ENCODE results near the gene EEFSEC.

Gene EEFSEC

DNA sequence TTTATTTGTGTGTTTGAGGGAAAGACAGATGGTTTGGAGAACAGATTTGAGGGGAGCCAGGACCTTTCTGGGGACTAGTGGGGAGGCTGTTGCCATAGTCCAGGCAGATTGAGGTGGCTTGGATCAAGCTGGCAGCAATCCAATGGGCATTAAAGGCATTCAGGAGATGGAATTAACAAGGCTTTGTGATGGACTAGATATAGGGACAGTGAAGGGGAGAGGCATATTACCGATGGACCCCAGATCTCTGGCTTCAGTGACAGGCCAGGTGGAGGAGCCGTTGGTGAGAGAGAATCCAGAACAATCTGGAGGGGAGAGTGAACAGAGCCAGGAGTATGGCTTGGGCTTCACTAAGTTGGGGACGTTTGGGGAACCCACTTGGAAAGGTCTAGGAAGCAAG, 124.8 kb downstream of the EEFSEC start:
- Histone ChIP-seq H3K79me1 (ENCODE audit: low read length) (no peaks in the 10 kb centered on the region), H3K4me1 (ENCODE audit: control insufficient read depth, low read depth, low read length) (peaks cover 6% of the 10 kb centered on the region), H3K36me3 (ENCODE audit: control insufficient read depth, insufficient read depth, low read length) (no peaks in the 10 kb centered on the region), H3K18ac (ENCODE audit: low read length) (no peak overlapping the region), H3K27me3 (ENCODE audit: insufficient read depth, low read length, poor library complexity) (no peaks in the 10 kb centered on the region), H2BK120ac (ENCODE audit: low read depth, low read length) (no peak overlapping the region), H2BK5ac (ENCODE audit: low read length) (no peak overlapping the region), H3K27ac (ENCODE audit: low read depth, low read length) (no peak overlapping the region), H3K23ac (ENCODE audit: low read length) (no peak overlapping the region), H2AK5ac (ENCODE audit: low read length) (no peak overlapping the region), H3K4me2 (ENCODE audit: low read length) (no peak overlapping the region), H4K8ac (ENCODE audit: low read depth, low read length) (no peak overlapping the region), H3K56ac (ENCODE audit: low read length) (no peak overlapping the region), H3K79me2 (ENCODE audit: control insufficient read depth, insufficient read depth, low read length) (no peaks in the 10 kb centered on the region), H3K9ac (ENCODE audit: low read length) (no peak overlapping the region), H3K4ac (ENCODE audit: low read depth, low read length) (no peak overlapping the region), H3K4me3 (ENCODE audit: low read length) (no peak overlapping the region), H2BK15ac (replicated peaks; ENCODE audit: low read depth) (no peak overlapping the region), H4K5ac (ENCODE audit: low read length) (no peak overlapping the region)
- no CpG with 5 or more reads among the region's 3 CpGs for WGBS (ENCODE audit: extremely low coverage, insufficient coverage, low lambda C conversion rate)
- DNase-seq: no peak

DNA sequence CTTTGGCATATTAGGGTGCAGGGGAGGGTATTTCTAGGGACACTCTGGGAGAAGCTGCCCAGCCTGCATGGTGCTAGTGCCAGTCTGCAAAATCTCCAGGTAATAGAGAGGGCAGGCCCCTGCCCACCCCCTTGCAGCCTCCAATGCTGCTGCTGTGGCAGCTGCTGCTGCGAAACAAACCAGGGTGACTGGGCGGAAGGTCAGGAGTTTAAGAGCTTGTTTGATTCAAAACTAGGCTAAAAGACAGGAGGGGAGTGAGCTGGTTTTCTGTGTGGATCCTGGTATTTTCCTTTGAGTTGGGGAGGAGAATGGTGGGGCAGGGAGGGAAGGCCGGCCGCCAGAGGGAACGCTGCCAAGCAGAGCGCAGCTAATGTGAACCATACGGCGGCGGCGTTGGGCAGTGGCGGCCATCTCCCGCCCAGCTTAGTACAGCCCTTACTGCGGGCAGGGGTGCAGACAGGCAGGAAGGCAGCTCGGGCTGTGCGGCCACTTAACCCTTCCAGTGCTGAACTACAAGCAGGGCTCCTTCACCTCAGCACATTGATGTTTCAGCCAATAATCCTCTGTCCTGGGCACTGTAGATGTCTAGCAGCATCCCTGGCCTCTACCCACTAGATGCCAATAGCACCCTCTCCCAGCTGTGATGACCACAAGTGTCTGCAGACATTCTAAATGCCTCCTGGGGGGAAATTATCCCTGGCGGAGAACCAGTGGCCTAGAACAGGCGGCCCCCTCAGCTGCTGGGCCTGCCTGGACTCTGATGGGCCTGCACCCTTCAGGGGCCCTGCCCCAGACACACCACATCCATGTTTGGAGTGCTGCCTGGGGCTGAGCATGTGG, 125.7 kb downstream of the EEFSEC start:
- H3K4me3 ChIP-seq (ENCODE audit: low read length): no peak overlapping the region
- H3K4me1 ChIP-seq (ENCODE audit: control insufficient read depth, low read depth, low read length): peaks cover 6% of the 10 kb centered on the region

DNA sequence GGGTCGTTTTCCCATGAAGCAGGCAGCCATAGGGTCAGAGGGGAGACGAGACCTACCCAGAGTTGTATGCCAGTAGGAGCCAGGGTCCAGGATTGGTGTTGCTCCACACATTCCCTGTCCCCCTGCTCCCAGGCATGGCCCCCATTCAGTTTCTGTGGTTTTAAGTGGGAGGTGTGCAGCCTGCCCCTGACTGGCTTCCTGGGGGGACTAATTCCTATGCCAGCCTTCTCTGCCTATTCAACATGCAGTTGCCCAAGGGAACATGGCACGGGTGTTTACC, 126.3 kb downstream of the EEFSEC start:
- no peak overlapping the region for H3K4me2 ChIP-seq (ENCODE audit: low read length)
- no peak for DNase-seq
- no peaks in the 10 kb centered on the region for H3K36me3 ChIP-seq (ENCODE audit: control insufficient read depth, insufficient read depth, low read length)
- H2BK120ac ChIP-seq (ENCODE audit: low read depth, low read length): no peak overlapping the region
- H2AK5ac ChIP-seq (ENCODE audit: low read length): no peak overlapping the region
- H2BK5ac ChIP-seq (ENCODE audit: low read length): no peak overlapping the region
- no peak overlapping the region for H3K27ac ChIP-seq (ENCODE audit: low read depth, low read length)
- H3K4ac ChIP-seq (ENCODE audit: low read depth, low read length): no peak overlapping the region
- no peak overlapping the region for H2BK15ac ChIP-seq (replicated peaks; ENCODE audit: low read depth)
- peaks cover 6% of the 10 kb centered on the region for H3K4me1 ChIP-seq (ENCODE audit: control insufficient read depth, low read depth, low read length)
- H3K27me3 ChIP-seq (ENCODE audit: insufficient read depth, low read length, poor library complexity): no peaks in the 10 kb centered on the region
- H3K79me2 ChIP-seq (ENCODE audit: control insufficient read depth, insufficient read depth, low read length): no peaks in the 10 kb centered on the region
- no peak overlapping the region for H4K8ac ChIP-seq (ENCODE audit: low read depth, low read length)
- no peak overlapping the region for H3K23ac ChIP-seq (ENCODE audit: low read length)
- peak overlapping the region; percentile 34 for H3K56ac ChIP-seq (ENCODE audit: low read length)
- no peak overlapping the region for H4K5ac ChIP-seq (ENCODE audit: low read length)
- no CpG with 5 or more reads among the region's 3 CpGs for WGBS (ENCODE audit: extremely low coverage, insufficient coverage, low lambda C conversion rate)
- no peak overlapping the region for H3K4me3 ChIP-seq (ENCODE audit: low read length)
- H3K9ac ChIP-seq (ENCODE audit: low read length): no peak overlapping the region
- H3K18ac ChIP-seq (ENCODE audit: low read length): no peak overlapping the region
- no peaks in the 10 kb centered on the region for H3K79me1 ChIP-seq (ENCODE audit: low read length)

More for the DNA sequence above, 125.7 kb downstream of the EEFSEC start:
- H3K27ac ChIP-seq (ENCODE audit: low read depth, low read length): no peak overlapping the region
- no peak overlapping the region for H4K8ac ChIP-seq (ENCODE audit: low read depth, low read length)
- no peaks in the 10 kb centered on the region for H3K36me3 ChIP-seq (ENCODE audit: control insufficient read depth, insufficient read depth, low read length)
- H3K4me2 ChIP-seq (ENCODE audit: low read length): no peak overlapping the region
- no peaks in the 10 kb centered on the region for H3K27me3 ChIP-seq (ENCODE audit: insufficient read depth, low read length, poor library complexity)
- peak overlapping the region; percentile 40 for H3K56ac ChIP-seq (ENCODE audit: low read length)
- no peak overlapping the region for H2AK5ac ChIP-seq (ENCODE audit: low read length)
- H3K79me1 ChIP-seq (ENCODE audit: low read length): no peaks in the 10 kb centered on the region
- H2BK5ac ChIP-seq (ENCODE audit: low read length): no peak overlapping the region
- H3K4ac ChIP-seq (ENCODE audit: low read depth, low read length): no peak overlapping the region
- peak overlapping the region; percentile 8 for H3K9ac ChIP-seq (ENCODE audit: low read length)
- H3K23ac ChIP-seq (ENCODE audit: low read length): no peak overlapping the region
- no peak overlapping the region for H2BK120ac ChIP-seq (ENCODE audit: low read depth, low read length)
- no peak overlapping the region for H2BK15ac ChIP-seq (replicated peaks; ENCODE audit: low read depth)
- no CpG with 5 or more reads among the region's 17 CpGs for WGBS (ENCODE audit: extremely low coverage, insufficient coverage, low lambda C conversion rate)
- H4K5ac ChIP-seq (ENCODE audit: low read length): no peak overlapping the region
- peak; percentile 31 for DNase-seq
- H3K18ac ChIP-seq (ENCODE audit: low read length): no peak overlapping the region
- no peaks in the 10 kb centered on the region for H3K79me2 ChIP-seq (ENCODE audit: control insufficient read depth, insufficient read depth, low read length)

DNA sequence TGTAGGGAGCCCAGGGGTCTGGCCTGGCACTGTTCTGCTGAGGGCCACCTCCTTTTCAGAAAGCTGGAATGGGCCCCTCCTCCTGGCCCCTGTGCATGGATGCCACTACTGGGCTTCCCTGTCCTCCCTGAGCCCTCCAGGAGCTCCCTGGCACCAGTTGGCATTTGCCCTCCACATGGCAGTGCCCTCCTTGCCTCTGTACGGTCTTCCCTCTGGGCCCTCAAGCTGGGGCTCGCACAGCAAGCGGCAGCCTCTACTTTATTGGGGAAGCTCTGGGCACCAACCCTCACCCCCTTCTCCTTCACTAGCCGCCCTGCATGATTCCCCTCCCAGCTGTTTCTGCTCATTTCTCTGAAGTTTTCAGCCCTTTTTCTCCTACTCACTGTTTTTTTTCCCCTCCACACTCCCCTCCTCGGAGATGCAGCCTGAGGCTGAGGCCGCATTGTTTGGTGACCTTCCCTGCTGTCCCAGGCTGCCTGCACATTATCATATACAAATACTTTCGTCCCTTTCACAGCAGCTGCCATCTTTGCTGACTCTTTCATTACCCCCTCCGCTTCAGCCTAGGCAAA, 127.3 kb downstream of the EEFSEC start:
- no peaks in the 10 kb centered on the region for H3K27me3 ChIP-seq (ENCODE audit: insufficient read depth, low read length, poor library complexity)
- H4K5ac ChIP-seq (ENCODE audit: low read length): no peak overlapping the region
- peak overlapping the region; percentile 57 for H3K18ac ChIP-seq (ENCODE audit: low read length)
- H2BK120ac ChIP-seq (ENCODE audit: low read depth, low read length): no peak overlapping the region
- H3K4me1 ChIP-seq (ENCODE audit: control insufficient read depth, low read depth, low read length): peaks cover 6% of the 10 kb centered on the region
- no peaks in the 10 kb centered on the region for H3K36me3 ChIP-seq (ENCODE audit: control insufficient read depth, insufficient read depth, low read length)
- no peaks in the 10 kb centered on the region for H3K79me1 ChIP-seq (ENCODE audit: low read length)
- H3K4ac ChIP-seq (ENCODE audit: low read depth, low read length): peak overlapping the region; percentile 64
- H3K4me3 ChIP-seq (ENCODE audit: low read length): no peak overlapping the region
- H4K8ac ChIP-seq (ENCODE audit: low read depth, low read length): no peak overlapping the region
- H2BK5ac ChIP-seq (ENCODE audit: low read length): peak overlapping the region; percentile 16
- H3K56ac ChIP-seq (ENCODE audit: low read length): peak overlapping the region; percentile 81
- no peak overlapping the region for H2AK5ac ChIP-seq (ENCODE audit: low read length)
- no peak overlapping the region for H3K4me2 ChIP-seq (ENCODE audit: low read length)
- peak overlapping the region; percentile 43 for H3K9ac ChIP-seq (ENCODE audit: low read length)
- DNase-seq: peak; percentile 91
- peak overlapping the region; percentile 79 for H3K27ac ChIP-seq (ENCODE audit: low read depth, low read length)
- H3K23ac ChIP-seq (ENCODE audit: low read length): no peak overlapping the region
- no peak overlapping the region for H2BK15ac ChIP-seq (replicated peaks; ENCODE audit: low read depth)
- no peaks in the 10 kb centered on the region for H3K79me2 ChIP-seq (ENCODE audit: control insufficient read depth, insufficient read depth, low read length)
- WGBS (ENCODE audit: extremely low coverage, insufficient coverage, low lambda C conversion rate): no CpG with 5 or more reads among the region's 8 CpGs

DNA sequence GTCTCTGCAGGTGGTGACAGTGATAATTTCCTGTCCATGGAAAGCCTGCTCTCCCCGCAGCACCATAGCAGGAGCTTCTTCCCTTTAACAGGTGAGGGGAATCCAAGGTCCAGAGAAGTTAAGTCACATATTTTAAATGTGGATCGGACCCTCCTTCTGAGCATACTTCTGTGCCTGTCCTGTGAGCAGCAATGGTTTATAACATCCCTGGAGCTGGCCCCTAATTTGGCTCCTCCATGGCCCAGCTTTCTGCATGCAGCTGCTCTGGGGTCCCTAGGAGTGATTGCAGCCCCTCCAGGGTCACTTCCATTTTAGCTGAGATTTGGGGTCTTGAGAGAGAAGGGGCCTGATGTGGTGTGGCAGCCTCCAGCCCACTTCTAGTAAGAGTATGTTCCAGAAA, 127.8 kb downstream of the EEFSEC start:
- Histone ChIP-seq H3K27ac (ENCODE audit: low read depth, low read length) (no peak overlapping the region), H4K8ac (ENCODE audit: low read depth, low read length) (no peak overlapping the region), H3K9ac (ENCODE audit: low read length) (no peak overlapping the region), H2BK15ac (replicated peaks; ENCODE audit: low read depth) (no peak overlapping the region), H3K4me2 (ENCODE audit: low read length) (no peak overlapping the region), H3K36me3 (ENCODE audit: control insufficient read depth, insufficient read depth, low read length) (no peaks in the 10 kb centered on the region), H3K4me3 (ENCODE audit: low read length) (no peak overlapping the region), H2BK5ac (ENCODE audit: low read length) (no peak overlapping the region), H3K23ac (ENCODE audit: low read length) (no peak overlapping the region), H3K79me1 (ENCODE audit: low read length) (no peaks in the 10 kb centered on the region), H3K27me3 (ENCODE audit: insufficient read depth, low read length, poor library complexity) (no peaks in the 10 kb centered on the region), H4K5ac (ENCODE audit: low read length) (no peak overlapping the region), H3K18ac (ENCODE audit: low read length) (peak overlapping the region; percentile 9), H3K4me1 (ENCODE audit: control insufficient read depth, low read depth, low read length) (peaks cover 6% of the 10 kb centered on the region), H2AK5ac (ENCODE audit: low read length) (no peak overlapping the region), H3K4ac (ENCODE audit: low read depth, low read length) (no peak overlapping the region), H3K79me2 (ENCODE audit: control insufficient read depth, insufficient read depth, low read length) (no peaks in the 10 kb centered on the region), H3K56ac (ENCODE audit: low read length) (no peak overlapping the region), H2BK120ac (ENCODE audit: low read depth, low read length) (no peak overlapping the region)
- no CpG with 5 or more reads among the region's 2 CpGs for WGBS (ENCODE audit: extremely low coverage, insufficient coverage, low lambda C conversion rate)
- DNase-seq: no peak

Data from mesendoderm (in vitro differentiated cells).